Esophagus squamous epithelium (tissue), 5 donors: ENCODE results near the gene IL21R. TPM values are rescaled to one million over a fixed set of nuclear protein-coding genes. Genes with fewer than 3 reads are reported as not detected.

Source experiments
- DNase-seq: peaks from one replicate; lab custom pipeline; 2025; lab: John Stamatoyannopoulos, UW
- H3K27ac ChIP-seq, 4 donors: fragments of 200-600 bp; sonication (generic); one replicate each; pipeline ENCODE4 v1.5.1; 2016 to 2019; ENCODE audit warnings: mild to moderate bottlenecking in 1 of 4
- H3K27me3 ChIP-seq, 4 donors: fragments of 200-600 bp; sonication (generic); 1 replicate in 3 of 4; 2 replicates in 1 of 4; pipeline versions ENCODE4 v1.5.1 to v1.6.0; 2017 to 2021; ENCODE audit warnings: antibody characterized with exemption in 1 of 4
- H3K36me3 ChIP-seq, 3 donors: fragments of 200-600 bp; sonication (generic); one replicate each; pipeline ENCODE4 v1.5.1; 2016 to 2019
- H3K4me1 ChIP-seq, 3 donors: fragments of 200-600 bp; sonication (generic); one replicate each; pipeline ENCODE4 v1.5.1; 2017 to 2019
- H3K4me3 ChIP-seq, 4 donors: fragments of 200-600 bp; sonication (generic); 1 replicate in 3 of 4; 2 replicates in 1 of 4; pipeline ENCODE4 v1.5.1; 2016 to 2019; ENCODE audit warnings: mild to moderate bottlenecking in 2 of 4, moderate library complexity in 1 of 4
- H3K9me3 ChIP-seq, 3 donors: fragments of 200-600 bp; sonication (generic); one replicate each; pipeline ENCODE4 v1.5.1; 2016 to 2019
- CTCF ChIP-seq, 6 experiments: fragments of 450-650 bp in 4 of 6; fragments of 200-600 bp in 2 of 6; sonication (generic) in 2 of 6; IDR thresholded peaks; one replicate each; pipeline ENCODE4 v1.5.1; 2016 to 2019; ENCODE audit warnings: antibody characterized with exemption in 6 of 6, mild to moderate bottlenecking in 4 of 6, moderate library complexity in 4 of 6
- POLR2A ChIP-seq, 4 donors: fragments of 450-650 bp; IDR thresholded peaks; one replicate each; pipeline ENCODE4 v1.6.1; 2017; ENCODE audit warnings: antibody characterized with exemption in 4 of 4, mild to moderate bottlenecking in 4 of 4, moderate library complexity in 3 of 4
- whole genome bisulfite sequencing, 2 donors: methylation state at CpG; one replicate each; pipeline ENCODE4 v1.1.5; 2018; 5-methylcytosine and 5-hydroxymethylcytosine counted together
- intact Hi-C: fragments of 100-400 bp; cut with DNase I; formaldehyde crosslinking; loops from one replicate; pipeline ENCODE4 v1.15.0; 2022
- total RNA-seq, 4 donors: library from RNA; depleted of rRNA; stranded (reverse); fragments of >200 nt; gene quantifications; one replicate each; pipeline ENCODE4 v1.1.0, GENCODE V29; 2016
- donor health status: DM: yes; HTN: yes; CAD: no.

IL21R gene
- total RNA-seq, 4 donors from 2014 or later = 0.23 to 1.2 (median 0.39) TPM

GRCh38 chr16:27489906-27490305, 87.9 kb downstream of the IL21R start:
- Histone ChIP-seq H3K27me3 (no peaks in the 10 kb centered on the region), H3K27ac (no peak overlapping the region), H3K36me3 (peaks cover 49 to 100% (median 78%) of the 10 kb centered on the region in 3 donors), H3K4me3 (no peak overlapping the region), H3K4me1 (no peaks in the 10 kb centered on the region), H3K9me3 (no peaks in the 10 kb centered on the region)
- WGBS, 2 donors = 81 to 89% methylated on average over 6 to 7 of the region's 7 CpGs
- no peak for TF ChIP-seq CTCF (IDR thresholded peaks at IDR 0.05)
- no peak for TF ChIP-seq POLR2A (IDR thresholded peaks at IDR 0.05)
- DNase-seq = no peak
- intact Hi-C loops = no loop called here

GRCh38 chr16:27491894-27492587, 90.1 kb downstream of the IL21R start:
- Histone ChIP-seq H3K27ac (peak overlapping the region in 2 of 4 donors; percentile 28 to 48), H3K4me3 (no peak overlapping the region), H3K9me3 (no peaks in the 10 kb centered on the region), H3K36me3 (peaks cover 62 to 100% (median 84%) of the 10 kb centered on the region in 3 donors), H3K27me3 (no peaks in the 10 kb centered on the region), H3K4me1 (peaks cover 0 to 4% (median 0%) of the 10 kb centered on the region in 3 donors)
- no peak for TF ChIP-seq POLR2A (IDR thresholded peaks at IDR 0.05)
- WGBS, 2 donors = 86% methylated on average over 9 to 13 of the region's 16 CpGs
- intact Hi-C loops = no loop called here
- DNase-seq = no peak

- no peaks in the 10 kb centered on the region for H3K27me3 ChIP-seq
- no peak for DNase-seq
- H3K4me3 ChIP-seq = no peak overlapping the region
- intact Hi-C loops = no loop called here
- H3K36me3 ChIP-seq = peaks cover 68 to 100% (median 84%) of the 10 kb centered on the region in 3 donors
- peaks cover 0 to 4% (median 0%) of the 10 kb centered on the region in 3 donors for H3K4me1 ChIP-seq
- no peaks in the 10 kb centered on the region for H3K9me3 ChIP-seq
- H3K27ac ChIP-seq = peak overlapping the region in 2 of 4 donors; percentile 15 to 48
- 83 to 89% methylated on average over 9 to 10 of the region's 11 CpGs for WGBS, 2 donors
- TF ChIP-seq CTCF (IDR thresholded peaks at IDR 0.05) = no peak
- no peak for TF ChIP-seq POLR2A (IDR thresholded peaks at IDR 0.05)
Measured at GRCh38 chr16:27492588-27492979, 90.6 kb downstream of the IL21R start.

- 68 to 84% methylated on average over 7 to 11 of the region's 13 CpGs for WGBS, 2 donors
Measured at GRCh38 chr16:27495191-27495590, 93.2 kb downstream of the IL21R start.

GRCh38 chr16:27498031-27498825, 96.3 kb downstream of the IL21R start:
- peaks cover 0 to 17% (median 0%) of the 10 kb centered on the region in 3 donors for H3K4me1 ChIP-seq
- DNase-seq = no peak
- H3K4me3 ChIP-seq = no peak overlapping the region
- H3K36me3 ChIP-seq = peaks cover 71 to 100% (median 82%) of the 10 kb centered on the region in 3 donors
- H3K9me3 ChIP-seq = no peaks in the 10 kb centered on the region
- intact Hi-C loops = no loop called here
- no peaks in the 10 kb centered on the region for H3K27me3 ChIP-seq
- WGBS, 2 donors = 88 to 89% methylated on average over 7 to 9 of the region's 9 CpGs
- no peak for TF ChIP-seq CTCF (IDR thresholded peaks at IDR 0.05)
- TF ChIP-seq POLR2A (IDR thresholded peaks at IDR 0.05) = no peak
- H3K27ac ChIP-seq = no peak overlapping the region

More at GRCh38 chr16:27495191-27495590, 93.2 kb downstream of the IL21R start:
- H3K27ac ChIP-seq = no peak overlapping the region
- no peaks in the 10 kb centered on the region for H3K27me3 ChIP-seq
- intact Hi-C loops = no loop called here
- no peak for TF ChIP-seq POLR2A (IDR thresholded peaks at IDR 0.05)
- no peak for TF ChIP-seq CTCF (IDR thresholded peaks at IDR 0.05)
- peaks cover 68 to 100% (median 81%) of the 10 kb centered on the region in 3 donors for H3K36me3 ChIP-seq
- H3K4me3 ChIP-seq = no peak overlapping the region
- no peaks in the 10 kb centered on the region for H3K9me3 ChIP-seq
- no peak for DNase-seq
- H3K4me1 ChIP-seq = peaks cover 0 to 17% (median 0%) of the 10 kb centered on the region in 3 donors
